ENCODE data around the gene WDR93.

The WDR93 gene

DNA sequence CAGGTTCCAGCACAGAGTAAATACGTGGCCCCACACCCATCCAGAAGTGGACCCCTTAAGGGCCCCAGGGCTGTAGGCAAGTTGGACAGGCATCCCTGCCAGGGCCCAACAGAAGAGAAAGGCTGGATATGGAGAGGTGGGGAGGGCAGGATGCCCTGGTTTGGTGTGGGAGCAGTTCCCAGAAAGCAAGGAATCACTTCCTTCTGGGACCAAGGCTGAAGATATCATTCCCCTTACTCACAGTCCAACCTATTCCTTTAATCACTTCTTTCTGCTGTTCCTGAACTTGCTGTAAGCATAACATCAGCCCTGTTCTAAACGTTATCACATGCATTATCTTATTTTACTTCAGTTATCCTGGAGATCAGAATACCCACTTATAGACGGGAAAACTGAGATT lies 79.4 kb downstream of the WDR93 start:
- DNase-seq (ENCODE audit: low read depth in 2 of 2), result peak; percentile 47 to 61
- TF ChIP-seq, protein P1, sequence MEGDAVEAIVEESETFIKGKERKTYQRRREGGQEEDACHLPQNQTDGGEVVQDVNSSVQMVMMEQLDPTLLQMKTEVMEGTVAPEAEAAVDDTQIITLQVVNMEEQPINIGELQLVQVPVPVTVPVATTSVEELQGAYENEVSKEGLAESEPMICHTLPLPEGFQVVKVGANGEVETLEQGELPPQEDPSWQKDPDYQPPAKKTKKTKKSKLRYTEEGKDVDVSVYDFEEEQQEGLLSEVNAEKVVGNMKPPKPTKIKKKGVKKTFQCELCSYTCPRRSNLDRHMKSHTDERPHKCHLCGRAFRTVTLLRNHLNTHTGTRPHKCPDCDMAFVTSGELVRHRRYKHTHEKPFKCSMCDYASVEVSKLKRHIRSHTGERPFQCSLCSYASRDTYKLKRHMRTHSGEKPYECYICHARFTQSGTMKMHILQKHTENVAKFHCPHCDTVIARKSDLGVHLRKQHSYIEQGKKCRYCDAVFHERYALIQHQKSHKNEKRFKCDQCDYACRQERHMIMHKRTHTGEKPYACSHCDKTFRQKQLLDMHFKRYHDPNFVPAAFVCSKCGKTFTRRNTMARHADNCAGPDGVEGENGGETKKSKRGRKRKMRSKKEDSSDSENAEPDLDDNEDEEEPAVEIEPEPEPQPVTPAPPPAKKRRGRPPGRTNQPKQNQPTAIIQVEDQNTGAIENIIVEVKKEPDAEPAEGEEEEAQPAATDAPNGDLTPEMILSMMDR (IDR thresholded peaks at IDR 0.05; ENCODE audit: low read depth, low read length), result no peak
- no peak overlapping the region for H3K4me3 ChIP-seq (replicated peaks in 1 of 2; ENCODE audit: low read depth in 2 of 2, low read length in 2 of 2)

DNA sequence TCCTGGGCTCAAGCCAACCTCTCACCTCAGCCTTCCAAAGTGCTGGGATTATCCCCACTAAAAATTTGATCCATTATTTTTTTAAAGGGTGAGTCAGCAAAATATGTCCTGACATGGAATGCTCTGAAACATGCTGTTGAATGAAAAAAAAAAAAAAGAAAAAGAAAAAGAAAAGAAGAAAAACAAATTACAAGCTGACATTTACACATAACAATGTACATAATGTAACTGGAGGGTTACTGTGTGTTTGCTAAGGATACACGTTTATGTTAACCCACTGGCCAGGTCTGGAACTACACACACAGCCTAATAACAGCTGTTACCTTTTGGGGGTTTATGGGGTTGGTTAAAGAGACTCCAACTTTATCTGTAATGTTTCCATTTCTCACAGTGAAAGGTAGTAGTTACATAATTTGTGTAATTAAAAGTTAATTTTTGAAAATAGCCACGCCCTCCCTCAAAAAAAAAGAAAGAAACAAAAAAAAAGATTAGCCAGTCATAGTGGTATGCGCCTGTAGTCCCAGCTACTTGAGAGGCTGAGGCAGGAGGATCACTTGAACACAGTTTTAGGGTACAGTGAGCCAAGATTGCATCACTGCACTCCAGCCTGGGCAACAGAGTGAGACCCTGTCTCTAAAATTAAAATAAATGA lies 82.4 kb downstream of the WDR93 start:
- TF ChIP-seq, protein P1 (IDR thresholded peaks at IDR 0.05; ENCODE audit: low read depth, low read length), result peak; percentile 55
- H3K4me3 ChIP-seq (replicated peaks in 1 of 2; ENCODE audit: low read depth in 2 of 2, low read length in 2 of 2), result no peak overlapping the region
- DNase-seq (ENCODE audit: low read depth in 2 of 2), result peak; percentile 27 to 52

DNA sequence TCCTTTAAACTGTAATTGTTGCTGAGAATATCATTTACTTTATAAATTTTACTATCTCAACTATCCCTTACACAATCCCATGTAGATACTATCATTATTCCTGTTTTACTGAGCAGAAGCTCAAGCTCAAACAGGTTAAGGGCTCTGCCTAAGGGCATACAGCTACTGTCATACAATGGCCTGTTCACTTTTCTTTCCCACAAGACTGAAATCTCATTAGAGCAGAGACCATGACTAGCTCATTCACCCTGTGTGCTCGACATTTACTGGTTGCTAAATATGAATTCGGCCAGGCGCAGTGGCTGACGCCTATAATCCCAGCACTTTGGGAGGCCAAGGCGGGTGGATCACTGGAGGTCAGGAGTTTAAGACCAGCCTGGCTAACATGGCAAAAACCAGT lies 83.9 kb downstream of the WDR93 start:
- TF ChIP-seq, protein P1 (IDR thresholded peaks at IDR 0.05; ENCODE audit: low read depth, low read length), result no peak
- DNase-seq (ENCODE audit: low read depth in 2 of 2), result no peak
- H3K4me3 ChIP-seq (replicated peaks in 1 of 2; ENCODE audit: low read depth in 2 of 2, low read length in 2 of 2), result no peak overlapping the region

DNA sequence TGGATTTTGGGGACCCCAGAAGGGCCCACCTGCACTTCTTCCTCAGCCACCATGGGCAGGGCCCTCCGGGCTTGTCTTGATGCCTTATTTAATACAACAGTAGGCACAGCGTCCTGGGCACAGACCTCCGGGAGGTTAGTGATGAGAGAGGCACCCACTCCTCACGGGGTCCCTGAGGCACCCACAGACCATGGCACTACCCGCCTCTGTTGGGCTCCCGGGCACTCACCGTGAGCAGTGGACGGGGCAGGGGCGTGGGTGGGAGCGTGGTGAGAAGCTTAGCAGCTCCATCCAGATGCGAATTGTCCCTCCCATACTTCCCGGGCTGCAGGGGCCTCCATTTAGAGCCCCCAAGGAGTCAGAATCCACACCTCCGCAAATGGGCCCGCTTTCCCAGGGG lies 85.2 kb downstream of the WDR93 start:
- no peak for DNase-seq (ENCODE audit: low read depth in 2 of 2)
- H3K4me3 ChIP-seq (replicated peaks in 1 of 2; ENCODE audit: low read depth in 2 of 2, low read length in 2 of 2), result peak overlapping the region; percentile 42 to 47
- TF ChIP-seq, protein P1 (IDR thresholded peaks at IDR 0.05; ENCODE audit: low read depth, low read length), result no peak

DNA sequence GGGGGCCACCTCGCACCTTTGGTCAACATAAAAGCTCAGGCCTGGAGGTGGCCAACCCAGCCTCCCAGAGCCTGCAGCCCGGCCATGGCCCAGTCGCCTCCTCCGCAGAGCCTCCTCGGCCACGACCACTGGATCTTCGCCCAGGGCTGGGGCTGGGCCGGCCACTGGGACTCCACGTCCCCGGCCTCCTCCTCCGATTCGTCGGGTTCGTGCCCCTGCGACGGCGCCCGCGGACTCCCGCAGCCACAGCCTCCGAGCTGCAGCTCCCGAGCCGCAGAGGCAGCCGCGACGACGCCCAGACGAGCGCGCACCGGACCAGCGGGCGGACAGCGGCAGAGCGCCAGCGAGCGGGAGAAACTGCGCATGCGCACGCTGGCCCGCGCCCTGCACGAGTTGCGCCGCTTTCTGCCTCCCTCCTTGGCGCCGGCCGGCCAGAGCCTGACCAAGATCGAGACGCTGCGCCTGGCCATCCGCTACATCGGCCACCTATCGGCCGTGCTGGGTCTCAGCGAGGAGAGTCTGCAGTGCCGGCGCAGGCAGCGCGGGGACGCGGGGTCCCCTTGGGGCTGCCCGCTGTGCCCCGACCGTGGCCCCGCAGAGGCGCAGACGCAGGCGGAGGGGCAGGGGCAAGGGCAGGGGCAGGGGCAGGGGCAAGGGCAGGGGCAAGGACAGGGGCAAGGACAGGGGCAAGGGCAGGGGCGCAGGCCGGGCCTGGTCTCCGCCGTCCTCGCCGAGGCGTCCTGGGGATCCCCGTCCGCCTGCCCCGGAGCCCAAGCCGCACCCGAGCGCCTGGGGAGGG lies 85.9 kb downstream of the WDR93 start, which contains the start of gene MESP2:
Gene MESP2, plus strand, starts transcription at position 59 of the 799 bp plus-strand sequence. Its CDS starts 26 bp downstream, at position 85.
- peak; percentile 79 to 86 for DNase-seq (ENCODE audit: low read depth in 2 of 2)
- TF ChIP-seq, protein P1 (IDR thresholded peaks at IDR 0.05; ENCODE audit: low read depth, low read length), result peak; percentile 43
- peak within 1 kb of the TSS; percentile 42 to 47 for H3K4me3 ChIP-seq (replicated peaks in 1 of 2; ENCODE audit: low read depth in 2 of 2, low read length in 2 of 2)

DNA sequence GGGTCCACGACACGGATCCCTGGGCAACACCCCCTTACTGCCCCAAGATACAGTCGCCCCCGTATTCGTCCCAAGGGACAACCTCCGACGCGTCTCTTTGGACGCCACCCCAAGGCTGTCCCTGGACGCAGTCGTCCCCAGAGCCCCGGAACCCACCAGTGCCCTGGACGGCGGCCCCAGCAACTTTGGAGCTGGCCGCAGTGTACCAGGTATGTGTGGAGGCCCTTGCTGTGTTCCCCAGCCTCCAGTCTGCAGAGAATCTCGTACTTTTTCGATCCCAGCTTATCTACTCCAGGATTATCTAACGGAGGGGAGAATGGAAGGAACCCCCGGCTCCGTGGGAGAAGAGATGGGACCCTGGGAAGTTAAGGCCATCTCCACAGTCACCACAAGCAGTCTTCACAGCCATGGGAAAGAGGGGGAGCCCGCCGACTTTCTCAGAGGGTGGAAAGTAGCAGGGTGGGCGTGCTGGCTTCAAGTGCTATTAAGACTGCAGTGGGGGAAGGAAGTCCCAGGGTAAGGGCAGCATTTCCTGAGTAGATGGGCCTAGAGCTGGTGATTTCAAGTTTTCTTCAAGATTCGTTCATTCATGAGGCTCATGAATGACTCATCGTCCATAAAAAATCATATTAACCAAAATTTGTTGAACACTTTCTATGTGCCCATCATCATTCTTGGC lies 86.6 kb downstream of the WDR93 start:
- TF ChIP-seq, protein P1 (IDR thresholded peaks at IDR 0.05; ENCODE audit: low read depth, low read length), result no peak
- DNase-seq (ENCODE audit: low read depth in 2 of 2), result no peak
- H3K4me3 ChIP-seq (replicated peaks in 1 of 2; ENCODE audit: low read depth in 2 of 2, low read length in 2 of 2), result no peak overlapping the region

Data from cardiac fibroblast (primary cell).